Neural crest cell (in vitro differentiated cells): Measurements from ENCODE around the gene ESYT1. TPM values are rescaled to one million over a fixed set of nuclear protein-coding genes. Genes with fewer than 3 reads are reported as not detected.

Experiments
- total RNA-seq: library from RNA; stranded (reverse); gene quantifications from 2 replicates; pipeline ENCODE4 v1.2.1, GENCODE V29; 2021

ESYT1 gene
- total RNA-seq, 1 donor from 2014 or later = 121 TPM

Other genes with a start within 250 kb of the ESYT1 start
- gene PYM1, start 200.4 kb upstream of the ESYT1 start, total RNA-seq = 54.0 and 56.8 TPM in 2 replicates
- 17.1 and 18.8 TPM in 2 replicates for gene DGKA, start 197.1 kb upstream of the ESYT1 start, total RNA-seq
- 36.9 and 39.9 TPM in 2 replicates for gene PMEL, start 162.2 kb upstream of the ESYT1 start, total RNA-seq
- gene CDK2, start 161.4 kb upstream of the ESYT1 start, total RNA-seq = 125 TPM in 2 replicates
- gene RAB5B, start 154.2 kb upstream of the ESYT1 start, total RNA-seq = 86.5 and 97.3 TPM in 2 replicates
- gene SUOX, start 131.0 kb upstream of the ESYT1 start, total RNA-seq = 30.4 and 33.7 TPM in 2 replicates
- 42.3 and 45.5 TPM in 2 replicates for gene IKZF4, start 107.2 kb upstream of the ESYT1 start, total RNA-seq
- gene RPS26, start 86.3 kb upstream of the ESYT1 start, total RNA-seq = 32.3 and 43.1 TPM in 2 replicates
- gene ERBB3, start 48.1 kb upstream of the ESYT1 start, total RNA-seq = 144 and 152 TPM in 2 replicates
- gene PA2G4, start 23.7 kb upstream of the ESYT1 start, total RNA-seq = 201 and 213 TPM in 2 replicates
- 4,478 and 4,582 TPM in 2 replicates for gene RPL41, start 11.6 kb upstream of the ESYT1 start, total RNA-seq
- gene ZC3H10, start 10.0 kb upstream of the ESYT1 start, total RNA-seq = 19.1 and 19.3 TPM in 2 replicates
- gene MYL6B, start 24.3 kb downstream of the ESYT1 start, total RNA-seq = 178 and 189 TPM in 2 replicates
- gene MYL6, start 30.1 kb downstream of the ESYT1 start, total RNA-seq = 924 TPM in 2 replicates
- 164 and 172 TPM in 2 replicates for gene SMARCC2, start 61.2 kb downstream of the ESYT1 start, total RNA-seq
- 48.3 and 48.6 TPM in 2 replicates for gene RNF41, start 93.7 kb downstream of the ESYT1 start, total RNA-seq
- 71.8 and 75.7 TPM in 2 replicates for gene NABP2, start 96.1 kb downstream of the ESYT1 start, total RNA-seq
- gene SLC39A5, start 101.8 kb downstream of the ESYT1 start, total RNA-seq = 0.65 and 1.0 TPM in 2 replicates
- gene ANKRD52, start 130.1 kb downstream of the ESYT1 start, total RNA-seq = 61.4 and 68.0 TPM in 2 replicates
- 23.2 and 23.3 TPM in 2 replicates for gene COQ10A, start 138.7 kb downstream of the ESYT1 start, total RNA-seq
- gene CS, start 172.1 kb downstream of the ESYT1 start, total RNA-seq = 295 and 302 TPM in 2 replicates
- 242 and 244 TPM in 2 replicates for gene CNPY2, start 187.7 kb downstream of the ESYT1 start, total RNA-seq
- 64.4 and 69.6 TPM in 2 replicates for gene PAN2, start 205.7 kb downstream of the ESYT1 start, total RNA-seq
- 0.23 TPM in 1 of 2 replicates, not detected in the other for gene IL23A, start 210.6 kb downstream of the ESYT1 start, total RNA-seq
- gene STAT2, start 231.8 kb downstream of the ESYT1 start, total RNA-seq = 67.4 and 70.0 TPM in 2 replicates
- gene APOF, start 234.6 kb downstream of the ESYT1 start, total RNA-seq = not detected in 2 replicates